ENCODE measurements around the gene MTARC1.

The MTARC1 gene

DNA sequence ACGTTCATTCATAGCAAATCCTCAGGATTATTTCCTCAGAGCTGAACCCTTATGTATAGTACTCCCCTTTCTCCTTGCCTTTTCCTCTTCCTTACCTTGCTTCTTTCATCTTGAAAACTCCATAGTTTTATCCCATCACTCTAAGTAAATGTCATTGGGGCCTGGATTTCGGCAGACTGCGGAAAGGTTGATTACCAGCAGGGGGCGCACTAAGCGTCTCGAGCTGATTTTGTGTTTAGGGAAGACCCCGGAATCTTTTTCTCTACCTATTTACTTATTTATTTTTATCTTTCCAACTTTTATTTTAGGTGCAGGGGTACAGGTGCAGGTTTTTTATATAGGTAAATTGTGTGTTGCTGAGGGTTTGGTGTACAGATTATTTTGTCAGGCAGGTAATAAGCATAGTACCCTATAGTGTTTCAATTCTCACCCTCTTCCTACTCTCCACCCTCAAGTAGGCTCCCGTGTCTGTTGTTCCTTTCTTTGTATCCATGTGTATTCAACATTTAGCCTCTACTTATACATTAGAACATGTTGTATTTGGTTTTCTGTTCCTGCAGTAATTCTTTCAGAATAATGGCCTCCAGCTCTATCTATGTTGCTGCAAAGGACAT, 11.4 kb upstream of the MTARC1 start:
- TF ChIP-seq, protein P1, sequence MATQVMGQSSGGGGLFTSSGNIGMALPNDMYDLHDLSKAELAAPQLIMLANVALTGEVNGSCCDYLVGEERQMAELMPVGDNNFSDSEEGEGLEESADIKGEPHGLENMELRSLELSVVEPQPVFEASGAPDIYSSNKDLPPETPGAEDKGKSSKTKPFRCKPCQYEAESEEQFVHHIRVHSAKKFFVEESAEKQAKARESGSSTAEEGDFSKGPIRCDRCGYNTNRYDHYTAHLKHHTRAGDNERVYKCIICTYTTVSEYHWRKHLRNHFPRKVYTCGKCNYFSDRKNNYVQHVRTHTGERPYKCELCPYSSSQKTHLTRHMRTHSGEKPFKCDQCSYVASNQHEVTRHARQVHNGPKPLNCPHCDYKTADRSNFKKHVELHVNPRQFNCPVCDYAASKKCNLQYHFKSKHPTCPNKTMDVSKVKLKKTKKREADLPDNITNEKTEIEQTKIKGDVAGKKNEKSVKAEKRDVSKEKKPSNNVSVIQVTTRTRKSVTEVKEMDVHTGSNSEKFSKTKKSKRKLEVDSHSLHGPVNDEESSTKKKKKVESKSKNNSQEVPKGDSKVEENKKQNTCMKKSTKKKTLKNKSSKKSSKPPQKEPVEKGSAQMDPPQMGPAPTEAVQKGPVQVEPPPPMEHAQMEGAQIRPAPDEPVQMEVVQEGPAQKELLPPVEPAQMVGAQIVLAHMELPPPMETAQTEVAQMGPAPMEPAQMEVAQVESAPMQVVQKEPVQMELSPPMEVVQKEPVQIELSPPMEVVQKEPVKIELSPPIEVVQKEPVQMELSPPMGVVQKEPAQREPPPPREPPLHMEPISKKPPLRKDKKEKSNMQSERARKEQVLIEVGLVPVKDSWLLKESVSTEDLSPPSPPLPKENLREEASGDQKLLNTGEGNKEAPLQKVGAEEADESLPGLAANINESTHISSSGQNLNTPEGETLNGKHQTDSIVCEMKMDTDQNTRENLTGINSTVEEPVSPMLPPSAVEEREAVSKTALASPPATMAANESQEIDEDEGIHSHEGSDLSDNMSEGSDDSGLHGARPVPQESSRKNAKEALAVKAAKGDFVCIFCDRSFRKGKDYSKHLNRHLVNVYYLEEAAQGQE (IDR thresholded peaks at IDR 0.05; ENCODE audit: insufficient read depth in 1 of 2, low read depth in 2 of 2, low read length in 2 of 2) = no peak
- TF ChIP-seq TAF1 (IDR thresholded peaks at IDR 0.05; ENCODE audit: borderline replicate concordance, insufficient read depth, low read length) (no peak), SIN3A (IDR thresholded peaks at IDR 0.05; ENCODE audit: borderline replicate concordance, insufficient read depth, low read length) (no peak), POLR2AphosphoS5 (IDR thresholded peaks at IDR 0.05; ENCODE audit: low read depth, low read length) (no peak), FOXP2 (optimal IDR thresholded peaks at IDR 0.05; ENCODE audit: borderline replicate concordance, extremely low read depth, extremely low read length, insufficient read depth) (no peak)

DNA sequence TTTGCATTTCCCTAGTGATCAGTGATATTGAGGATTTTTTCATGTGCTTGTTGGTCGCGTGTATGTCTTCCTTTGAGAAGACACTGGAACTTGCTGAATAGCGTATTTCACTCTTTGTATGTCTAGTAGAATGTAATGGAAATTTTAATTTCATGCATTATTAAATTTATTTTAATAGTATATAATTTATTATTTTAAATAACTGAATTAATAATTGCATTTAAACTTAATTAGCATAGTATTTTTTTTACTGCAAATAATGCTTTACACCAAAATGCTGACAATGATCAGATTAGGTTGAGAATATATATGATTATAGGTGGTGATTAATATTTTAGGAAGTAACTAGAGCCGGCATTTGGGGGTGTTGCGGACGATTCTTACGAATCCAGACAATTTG, 10.5 kb upstream of the MTARC1 start:
- TF ChIP-seq SIN3A (IDR thresholded peaks at IDR 0.05; ENCODE audit: borderline replicate concordance, insufficient read depth, low read length) = no peak
- no peak for TF ChIP-seq POLR2AphosphoS5 (IDR thresholded peaks at IDR 0.05; ENCODE audit: low read depth, low read length)
- TF ChIP-seq FOXP2 (optimal IDR thresholded peaks at IDR 0.05; ENCODE audit: borderline replicate concordance, extremely low read depth, extremely low read length, insufficient read depth) = no peak
- no peak for TF ChIP-seq TAF1 (IDR thresholded peaks at IDR 0.05; ENCODE audit: borderline replicate concordance, insufficient read depth, low read length)
- TF ChIP-seq, protein P1 (IDR thresholded peaks at IDR 0.05; ENCODE audit: insufficient read depth in 1 of 2, low read depth in 2 of 2, low read length in 2 of 2) = no peak

DNA sequence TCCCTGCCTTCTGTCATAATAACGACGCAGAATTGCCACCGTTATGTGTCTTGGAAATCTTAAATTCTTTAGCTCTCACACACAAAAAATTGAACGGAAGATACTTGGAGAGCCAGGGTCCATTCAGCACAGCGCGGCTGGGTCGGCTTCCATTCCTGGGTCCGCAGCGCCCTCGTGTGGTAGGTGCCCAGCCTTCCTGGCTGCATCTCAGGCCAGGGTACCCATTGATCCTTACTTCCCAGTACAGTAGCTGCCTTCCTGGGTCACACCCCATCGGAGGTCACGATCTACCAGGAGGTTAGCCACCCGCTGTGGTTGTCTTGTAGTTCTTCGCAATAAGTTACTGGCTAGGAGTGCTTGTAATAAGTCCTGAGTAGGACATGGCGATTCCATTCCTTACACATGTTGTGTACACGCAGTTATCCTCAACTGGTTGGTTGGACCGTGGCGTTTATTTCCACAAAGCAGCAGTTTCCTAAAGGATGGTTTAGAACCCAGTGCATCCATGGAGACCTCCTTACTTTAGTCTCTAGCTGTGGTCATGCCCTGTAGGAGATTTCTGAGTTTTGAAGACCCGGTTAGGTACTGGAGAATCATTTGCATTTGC, 9.9 kb upstream of the MTARC1 start:
- TF ChIP-seq FOXP2 (optimal IDR thresholded peaks at IDR 0.05; ENCODE audit: borderline replicate concordance, extremely low read depth, extremely low read length, insufficient read depth) (peak; percentile 79), SIN3A (IDR thresholded peaks at IDR 0.05; ENCODE audit: borderline replicate concordance, insufficient read depth, low read length) (no peak), POLR2AphosphoS5 (IDR thresholded peaks at IDR 0.05; ENCODE audit: low read depth, low read length) (no peak), TAF1 (IDR thresholded peaks at IDR 0.05; ENCODE audit: borderline replicate concordance, insufficient read depth, low read length) (no peak)
- TF ChIP-seq, protein P1 (IDR thresholded peaks at IDR 0.05; ENCODE audit: insufficient read depth in 1 of 2, low read depth in 2 of 2, low read length in 2 of 2) = no peak

DNA sequence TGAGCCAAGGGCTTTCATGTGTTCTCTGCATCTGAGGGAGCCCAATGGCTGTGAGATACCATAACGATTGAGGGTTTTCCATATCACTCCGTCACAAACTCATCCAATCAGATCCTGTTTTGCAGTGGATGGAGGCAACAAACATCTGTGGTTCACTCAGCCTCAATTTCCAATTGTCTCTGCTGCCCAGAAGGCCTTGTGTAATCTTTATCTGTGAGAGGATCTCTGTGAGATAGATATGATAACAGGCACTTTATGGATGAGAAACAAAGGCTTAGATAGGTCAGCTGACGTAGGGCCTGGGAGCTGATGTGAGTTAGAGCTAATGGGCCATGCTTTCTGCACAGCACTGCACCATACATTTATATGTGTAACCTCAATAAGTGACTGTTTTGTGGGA, 3.3 kb upstream of the MTARC1 start:
- no peak for TF ChIP-seq SIN3A (IDR thresholded peaks at IDR 0.05; ENCODE audit: borderline replicate concordance, insufficient read depth, low read length)
- TF ChIP-seq, protein P1 (IDR thresholded peaks at IDR 0.05; ENCODE audit: insufficient read depth in 1 of 2, low read depth in 2 of 2, low read length in 2 of 2) = no peak
- no peak for TF ChIP-seq TAF1 (IDR thresholded peaks at IDR 0.05; ENCODE audit: borderline replicate concordance, insufficient read depth, low read length)
- no peak for TF ChIP-seq POLR2AphosphoS5 (IDR thresholded peaks at IDR 0.05; ENCODE audit: low read depth, low read length)
